ENCODE data around the gene LDHA. TPM values are rescaled to one million over a fixed set of nuclear protein-coding genes. Genes with fewer than 3 reads are reported as not detected.

LDHA gene
- total RNA-seq, 1 donor from 2014 or later = 173 TPM

- no peak for TF ChIP-seq CTCF (conservative IDR thresholded peaks at IDR 0.05)
- Mint-ChIP-seq H3K4me3 (no peak overlapping the region), H3K27me3 (no peaks in the 10 kb centered on the region)
Measured at GRCh38 chr11:18371279-18371678, 23.1 kb upstream of the LDHA start.

GRCh38 chr11:18372201-18372600, 22.2 kb upstream of the LDHA start:
- DNase-seq (ENCODE audit: extremely low spot score, unreplicated experiment) = no peak
- no peak overlapping the region for H3K4me3 Mint-ChIP-seq
- no peaks in the 10 kb centered on the region for H3K36me3 Mint-ChIP-seq
- no peaks in the 10 kb centered on the region for H3K9me3 Mint-ChIP-seq
- no peaks in the 10 kb centered on the region for H3K27me3 Mint-ChIP-seq
- TF ChIP-seq CTCF (conservative IDR thresholded peaks at IDR 0.05) = no peak
- no peak overlapping the region for H3K27ac Mint-ChIP-seq
- no peaks in the 10 kb centered on the region for H3K4me1 Mint-ChIP-seq (ENCODE audit: unreplicated experiment)

More at GRCh38 chr11:18371279-18371678, 23.1 kb upstream of the LDHA start:
- H3K36me3 Mint-ChIP-seq = peaks cover 1% of the 10 kb centered on the region
- peak overlapping the region; percentile 51 for H3K27ac Mint-ChIP-seq
- no peaks in the 10 kb centered on the region for H3K9me3 Mint-ChIP-seq
- no peak for DNase-seq (ENCODE audit: extremely low spot score, unreplicated experiment)
- H3K4me1 Mint-ChIP-seq (ENCODE audit: unreplicated experiment) = no peaks in the 10 kb centered on the region

GRCh38 chr11:18374956-18375355, 19.4 kb upstream of the LDHA start:
- DNase-seq (ENCODE audit: extremely low spot score, unreplicated experiment) = no peak
- H3K27ac Mint-ChIP-seq = no peak overlapping the region
- no peaks in the 10 kb centered on the region for H3K27me3 Mint-ChIP-seq
- H3K4me1 Mint-ChIP-seq (ENCODE audit: unreplicated experiment) = no peaks in the 10 kb centered on the region
- no peaks in the 10 kb centered on the region for H3K9me3 Mint-ChIP-seq
- H3K4me3 Mint-ChIP-seq = no peak overlapping the region
- H3K36me3 Mint-ChIP-seq = no peaks in the 10 kb centered on the region
- no peak for TF ChIP-seq CTCF (conservative IDR thresholded peaks at IDR 0.05)

GRCh38 chr11:18375941-18376340, 18.4 kb upstream of the LDHA start:
- no peaks in the 10 kb centered on the region for H3K4me1 Mint-ChIP-seq (ENCODE audit: unreplicated experiment)
- TF ChIP-seq CTCF (conservative IDR thresholded peaks at IDR 0.05) = no peak
- H3K36me3 Mint-ChIP-seq = no peaks in the 10 kb centered on the region
- no peaks in the 10 kb centered on the region for H3K9me3 Mint-ChIP-seq
- no peaks in the 10 kb centered on the region for H3K27me3 Mint-ChIP-seq
- no peak overlapping the region for H3K27ac Mint-ChIP-seq
- DNase-seq (ENCODE audit: extremely low spot score, unreplicated experiment) = no peak
- no peak overlapping the region for H3K4me3 Mint-ChIP-seq

- H3K27ac Mint-ChIP-seq = no peak overlapping the region
- no peak overlapping the region for H3K4me3 Mint-ChIP-seq
- no peaks in the 10 kb centered on the region for H3K36me3 Mint-ChIP-seq
- TF ChIP-seq CTCF (conservative IDR thresholded peaks at IDR 0.05) = no peak
- H3K27me3 Mint-ChIP-seq = no peaks in the 10 kb centered on the region
- no peaks in the 10 kb centered on the region for H3K9me3 Mint-ChIP-seq
- H3K4me1 Mint-ChIP-seq (ENCODE audit: unreplicated experiment) = peaks cover 14% of the 10 kb centered on the region
- DNase-seq (ENCODE audit: extremely low spot score, unreplicated experiment) = no peak
Measured at GRCh38 chr11:18379201-18379600, 15.2 kb upstream of the LDHA start.
